HUES64 (cell line): Measurements from ENCODE around the gene S100Z.
"Not testable (repeated sequence)": the region's sequence is repeated elsewhere in the genome, so short reads cannot be mapped to it uniquely, and the experiment has no call there.

Experiments used
- H3K27ac ChIP-seq: 2 replicates; pipeline ENCODE4 v1.7.0; 2013; ENCODE audit warnings: low read depth, low read length, inconsistent platforms
- H3K27me3 ChIP-seq: 2 replicates; pipeline ENCODE4 v1.6.1; 2013; ENCODE audit warnings: mild to moderate bottlenecking, low read length; ENCODE audit not compliant: insufficient read depth
- H3K36me3 ChIP-seq: 2 replicates; pipeline ENCODE4 v1.6.1; 2013; ENCODE audit warnings: mild to moderate bottlenecking, low read length; ENCODE audit not compliant: insufficient read depth
- H3K4me1 ChIP-seq: 2 replicates; pipeline ENCODE4 v1.6.1; 2013; ENCODE audit warnings: mild to moderate bottlenecking, low read length, moderate library complexity; ENCODE audit not compliant: insufficient read depth
- H3K4me3 ChIP-seq: 2 replicates; pipeline ENCODE4 v1.5.1; 2013; ENCODE audit warnings: mild to moderate bottlenecking, low read length, moderate library complexity
- H3K9ac ChIP-seq: 2 replicates; pipeline ENCODE4 v1.6.1; 2013; ENCODE audit warnings: mild to moderate bottlenecking, low read depth, low read length
- H3K9me3 ChIP-seq: 2 replicates; pipeline ENCODE4 v1.6.1; 2013; ENCODE audit warnings: low read depth, low read length; ENCODE audit not compliant: insufficient read depth
- WGBS: fragments of 150-250, 120-280 bp; methylation state at CpG from one replicate; pipeline ENCODE4 v1.1.7; 2013; ENCODE audit warnings: missing lambda C conversion rate; 5-methylcytosine and 5-hydroxymethylcytosine counted together

S100Z gene

GRCh38 chr5:76930083-76930482 lies 80.3 kb downstream of the S100Z start:
- H3K27ac ChIP-seq, result no peak overlapping the region
- H3K27me3 ChIP-seq, result no peaks in the 10 kb centered on the region
- no peaks in the 10 kb centered on the region for H3K36me3 ChIP-seq
- no peaks in the 10 kb centered on the region for H3K9me3 ChIP-seq
- 93% methylated on average over 4 of the region's 4 CpGs for WGBS
- H3K4me1 ChIP-seq, result peaks cover 5% of the 10 kb centered on the region; the same call in 1 of the 2 replicates
- H3K9ac ChIP-seq, result no peak overlapping the region
- no peak overlapping the region for H3K4me3 ChIP-seq

- Histone ChIP-seq H3K4me1 (no peaks in the 10 kb centered on the region), H3K9ac (no peak overlapping the region), H3K27ac (no peak overlapping the region), H3K36me3 (no peaks in the 10 kb centered on the region), H3K27me3 (no peaks in the 10 kb centered on the region), H3K4me3 (no peak overlapping the region), H3K9me3 (no peaks in the 10 kb centered on the region)
These were observed 88.4 kb downstream of the S100Z start for GRCh38 chr5:76938177-76938576.

GRCh38 chr5:76941000-76941399 lies 91.2 kb downstream of the S100Z start:
- Histone ChIP-seq H3K27ac (no peak overlapping the region), H3K27me3 (no peaks in the 10 kb centered on the region), H3K4me3 (no peak overlapping the region), H3K9me3 (no peaks in the 10 kb centered on the region), H3K4me1 (no peaks in the 10 kb centered on the region), H3K36me3 (no peaks in the 10 kb centered on the region), H3K9ac (no peak overlapping the region)
- 98% methylated on average over 4 of the region's 4 CpGs for WGBS

GRCh38 chr5:76941442-76941841 lies 91.6 kb downstream of the S100Z start:
- no peaks in the 10 kb centered on the region for H3K4me1 ChIP-seq
- H3K27me3 ChIP-seq, result no peaks in the 10 kb centered on the region
- no peaks in the 10 kb centered on the region for H3K9me3 ChIP-seq
- 100% methylated on average over 2 of the region's 3 CpGs for WGBS
- H3K4me3 ChIP-seq, result no peak overlapping the region
- no peak overlapping the region for H3K27ac ChIP-seq
- no peak overlapping the region for H3K9ac ChIP-seq
- no peaks in the 10 kb centered on the region for H3K36me3 ChIP-seq

- Histone ChIP-seq H3K36me3 (no peaks in the 10 kb centered on the region), H3K4me3 (no peak overlapping the region), H3K27ac (no peak overlapping the region), H3K4me1 (no peaks in the 10 kb centered on the region), H3K9me3 (no peaks in the 10 kb centered on the region), H3K9ac (no peak overlapping the region), H3K27me3 (no peaks in the 10 kb centered on the region)
- WGBS, result no CpG with 5 or more reads among the region's 1 CpG
These were observed 92.8 kb downstream of the S100Z start for GRCh38 chr5:76942581-76942980.

- Histone ChIP-seq H3K4me3 (no peak overlapping the region), H3K27ac (no peak overlapping the region), H3K36me3 (no peaks in the 10 kb centered on the region), H3K9me3 (no peaks in the 10 kb centered on the region), H3K9ac (no peak overlapping the region), H3K4me1 (no peaks in the 10 kb centered on the region), H3K27me3 (no peaks in the 10 kb centered on the region)
- WGBS, result 84% methylated on average over 3 of the region's 3 CpGs
These were observed 93.2 kb downstream of the S100Z start for GRCh38 chr5:76943006-76943405.

GRCh38 chr5:76944638-76945037 lies 94.8 kb downstream of the S100Z start:
- Histone ChIP-seq H3K4me1 (no peaks in the 10 kb centered on the region), H3K9ac (no peak overlapping the region), H3K27ac (no peak overlapping the region), H3K27me3 (no peaks in the 10 kb centered on the region), H3K9me3 (no peaks in the 10 kb centered on the region), H3K36me3 (no peaks in the 10 kb centered on the region), H3K4me3 (no peak overlapping the region)
- WGBS, result 91% methylated on average over 5 of the region's 5 CpGs

- H3K9ac ChIP-seq, H3K4me3 ChIP-seq, H3K4me1 ChIP-seq, H3K27ac ChIP-seq, H3K9me3 ChIP-seq, H3K27me3 ChIP-seq, H3K36me3 ChIP-seq: not testable (repeated sequence)
- 88% methylated on average over 9 of the region's 9 CpGs for WGBS
These were observed 95.4 kb downstream of the S100Z start for GRCh38 chr5:76945238-76945637.

- Histone ChIP-seq H3K9me3 (no peaks in the 10 kb centered on the region), H3K27me3 (peaks cover 2% of the 10 kb centered on the region), H3K4me3 (no peak overlapping the region), H3K4me1 (no peaks in the 10 kb centered on the region), H3K9ac (no peak overlapping the region), H3K36me3 (no peaks in the 10 kb centered on the region), H3K27ac (no peak overlapping the region)
- 73% methylated on average over 2 of the region's 2 CpGs for WGBS
These were observed 96.3 kb downstream of the S100Z start for GRCh38 chr5:76946090-76946489.

- Histone ChIP-seq H3K27me3 (peaks cover 12% of the 10 kb centered on the region), H3K36me3 (no peaks in the 10 kb centered on the region), H3K9ac (no peak overlapping the region), H3K27ac (no peak overlapping the region), H3K9me3 (no peaks in the 10 kb centered on the region), H3K4me1 (no peaks in the 10 kb centered on the region), H3K4me3 (no peak overlapping the region)
- WGBS, result 75% methylated on average over 4 of the region's 4 CpGs
These were observed 97.3 kb downstream of the S100Z start for GRCh38 chr5:76947082-76947503.

- peak within 1 kb of the TSS; percentile 32; the same call in 1 of the 2 replicates for H3K9ac ChIP-seq
- H3K4me1 ChIP-seq, result no peaks in the 10 kb centered on the region
- H3K36me3 ChIP-seq, result no peaks in the 10 kb centered on the region
- peak within 1 kb of the TSS; percentile 63 for H3K4me3 ChIP-seq
- H3K9me3 ChIP-seq, result no peaks in the 10 kb centered on the region
- H3K27ac ChIP-seq, result no peak within 1 kb of the TSS
- H3K27me3 ChIP-seq, result peaks cover 55% of the 10 kb centered on the region
- 43% methylated on average over 23 of the region's 23 CpGs for WGBS
These were observed 103.2 kb downstream of the S100Z start, which contains the start of gene CRHBP for GRCh38 chr5:76952795-76953536. CRHBP (plus strand) TSS chr5:76953045; CDS start chr5:76953135, 90 bp downstream.
